NOMO-1 (cell line): ENCODE data around the gene GABRG3.
"Not testable (repeated sequence)": the region's sequence is repeated elsewhere in the genome, so short reads cannot be mapped to it uniquely, and the experiment has no call there.

Source experiments
- DNase-seq, 2 experiments: peaks; one replicate each; lab custom pipeline; 2025; ENCODE audit not compliant: unreplicated experiment in 2 of 2; lab: John Stamatoyannopoulos, UW

GABRG3 gene

DNA sequence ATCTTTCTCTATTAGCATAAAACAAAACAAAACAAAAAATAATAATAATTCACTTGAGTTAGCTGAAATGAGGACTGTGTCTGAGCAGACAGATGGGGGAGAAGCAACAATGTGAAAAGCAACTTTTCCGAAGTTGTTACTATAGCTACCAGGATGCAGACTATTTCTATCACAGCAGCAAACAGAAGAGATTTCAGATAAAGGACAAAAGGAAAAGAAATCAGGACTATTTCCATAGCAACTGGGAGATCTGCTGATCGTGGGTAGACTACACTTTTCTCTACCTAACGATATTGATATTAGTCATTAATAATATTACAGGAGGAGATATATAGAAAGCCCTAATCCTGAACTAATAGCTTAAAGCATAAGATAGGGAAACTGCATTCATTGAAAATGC lies 321.7 kb downstream of the GABRG3 start:
- DNase-seq, result no peak

DNA sequence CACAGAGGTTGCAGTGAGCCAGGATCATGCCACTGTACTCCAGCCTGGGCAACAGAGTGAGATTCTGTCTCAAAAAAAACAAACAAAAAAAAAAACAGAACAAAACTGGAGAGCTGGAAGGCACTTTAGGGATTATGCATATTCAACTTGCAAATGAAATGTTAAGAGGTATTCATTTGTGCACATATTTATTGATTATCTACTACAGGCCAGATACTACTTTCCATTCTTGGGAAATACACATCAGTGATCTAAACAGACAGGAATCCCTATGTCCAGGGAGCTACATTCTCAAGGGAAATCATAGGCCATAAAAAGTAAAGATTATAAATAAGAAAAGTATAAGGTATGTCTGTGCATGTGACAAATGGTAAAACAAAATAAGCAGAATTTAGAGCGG lies 322.6 kb downstream of the GABRG3 start:
- no peak for DNase-seq

DNA sequence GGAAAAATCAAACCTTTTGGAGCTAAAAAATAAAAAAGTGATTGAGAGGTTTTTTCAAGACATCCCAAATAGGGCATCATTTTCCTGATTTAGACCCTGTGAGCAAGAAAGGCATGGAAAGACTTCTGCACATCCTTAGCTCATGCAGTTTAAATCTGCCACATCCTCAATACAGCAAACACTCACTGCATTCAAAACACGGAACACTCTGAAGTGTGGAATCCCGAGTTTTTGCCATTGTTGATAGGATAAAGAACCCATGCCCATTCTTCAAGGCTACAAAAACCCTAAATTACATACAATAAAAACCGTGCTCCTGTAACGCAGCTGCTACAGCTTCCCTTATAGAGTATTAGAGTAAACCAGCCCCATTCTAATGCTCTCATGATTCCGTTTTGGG lies 346.8 kb downstream of the GABRG3 start:
- DNase-seq, result no peak

DNA sequence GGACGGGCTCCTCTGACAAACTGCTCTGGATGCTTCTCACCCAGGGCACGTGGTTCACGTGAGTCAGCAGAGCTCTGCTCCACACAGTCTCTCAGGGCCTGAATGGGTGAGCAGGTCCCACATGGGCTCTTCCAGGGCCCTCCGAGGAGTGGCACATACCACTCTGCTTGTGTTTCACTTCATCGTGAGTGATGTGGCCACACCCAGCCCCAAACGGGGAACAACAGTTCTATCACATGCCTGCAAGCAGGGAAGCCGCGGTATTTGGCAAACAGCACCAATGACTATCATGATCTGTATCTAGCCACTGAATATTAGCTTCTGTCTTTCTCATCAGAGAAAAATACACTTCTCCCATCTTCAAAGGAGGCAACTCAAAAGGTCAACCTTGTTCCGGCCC lies 352.8 kb downstream of the GABRG3 start:
- DNase-seq, result no peak

DNA sequence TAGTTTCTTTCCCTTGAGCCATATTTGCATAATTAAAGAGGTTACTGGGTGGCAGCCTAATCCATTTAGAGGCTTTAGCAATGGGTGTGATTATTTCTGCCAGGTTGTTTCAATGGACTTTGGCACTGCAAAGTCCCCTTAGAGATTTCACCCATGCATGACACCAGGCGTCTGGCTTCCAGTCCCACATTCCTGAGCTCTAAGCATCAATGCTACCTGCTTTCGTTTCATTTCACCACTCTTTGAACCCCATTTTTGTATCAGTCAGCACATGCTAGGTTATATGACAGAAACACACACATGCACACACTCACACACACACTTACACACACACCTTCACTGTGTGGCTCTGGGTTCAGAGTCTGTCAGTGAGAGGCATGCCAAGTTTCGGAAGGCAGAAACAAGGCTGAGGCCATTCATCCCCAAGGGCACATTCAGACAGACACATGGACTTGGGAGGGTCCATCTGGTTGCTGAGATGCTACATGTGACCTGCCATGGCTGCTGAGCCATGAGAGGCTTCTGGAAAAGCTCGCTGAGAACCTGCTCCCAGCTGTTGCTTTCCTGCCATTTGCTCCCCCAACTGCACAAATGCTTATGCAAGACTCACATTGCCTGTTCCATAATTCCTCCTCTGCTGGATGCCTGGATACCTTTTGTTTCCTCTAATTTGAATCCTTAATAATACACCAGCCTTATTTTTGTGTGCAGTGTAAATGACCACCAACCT lies 354.1 kb downstream of the GABRG3 start:
- DNase-seq, result no peak

DNA sequence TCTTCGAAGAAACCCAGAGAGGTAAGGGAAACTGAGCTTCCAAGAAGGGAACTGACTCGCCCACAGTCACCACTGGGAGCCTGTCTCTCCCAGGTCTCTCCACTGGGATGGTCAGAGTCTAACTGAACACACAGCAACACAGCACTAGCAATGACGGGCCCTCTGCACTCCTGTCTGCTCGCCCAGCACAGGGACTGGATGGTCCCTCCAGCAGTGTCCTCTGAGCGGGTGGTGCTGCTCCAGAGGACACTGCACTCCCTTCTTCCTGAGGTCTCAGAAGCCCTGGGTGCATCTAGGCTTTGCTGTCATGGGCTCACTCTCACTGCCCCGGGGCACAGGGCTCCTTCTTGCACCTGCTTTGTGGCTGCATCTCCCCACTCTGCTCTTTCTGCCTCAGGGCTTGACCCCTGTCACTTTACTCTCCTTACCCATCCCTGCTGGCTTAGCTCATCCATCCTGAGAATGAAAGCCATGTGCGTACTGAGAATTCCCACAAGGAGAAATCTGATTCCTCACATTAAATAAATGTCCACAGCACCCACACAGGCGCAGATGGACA lies 356.6 kb downstream of the GABRG3 start:
- DNase-seq, result no peak

DNA sequence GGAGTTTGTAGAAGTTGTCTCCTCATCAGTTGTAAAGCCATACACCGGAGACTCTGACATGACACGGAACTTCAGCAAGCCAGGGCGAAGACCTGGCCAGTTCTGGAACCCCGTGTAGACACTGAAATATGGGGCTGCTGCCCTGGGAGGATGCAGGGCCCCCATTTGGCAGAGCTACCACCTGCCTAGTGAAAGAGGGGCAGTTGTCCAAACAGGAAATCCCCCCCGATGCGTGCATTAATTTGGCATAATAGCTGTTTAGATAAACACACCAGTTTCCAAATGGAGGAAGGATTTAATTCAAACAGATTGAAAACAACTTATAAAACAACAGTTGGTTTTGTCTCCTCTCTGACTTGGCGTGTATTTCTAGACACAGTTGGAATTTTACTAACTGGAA lies 357.2 kb downstream of the GABRG3 start:
- no peak for DNase-seq

DNA sequence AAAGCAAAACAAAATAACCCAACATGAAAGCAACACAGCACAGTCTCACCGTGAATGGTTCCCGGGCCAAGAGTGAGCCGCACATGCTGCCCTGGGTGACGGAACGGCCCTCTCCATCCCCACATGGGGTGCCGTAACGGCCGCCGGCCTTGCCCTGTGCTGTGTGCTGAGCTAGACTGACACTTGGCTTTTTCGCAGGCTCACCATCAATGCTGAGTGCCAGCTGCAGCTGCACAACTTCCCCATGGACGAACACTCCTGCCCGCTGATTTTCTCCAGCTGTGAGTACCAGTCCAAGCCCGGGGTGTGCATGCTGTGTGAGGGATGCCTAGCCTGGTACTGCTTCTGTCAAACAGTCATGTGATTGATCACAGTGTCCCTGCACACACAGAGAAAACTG lies 357.6 kb downstream of the GABRG3 start:
- DNase-seq, result no peak

DNA sequence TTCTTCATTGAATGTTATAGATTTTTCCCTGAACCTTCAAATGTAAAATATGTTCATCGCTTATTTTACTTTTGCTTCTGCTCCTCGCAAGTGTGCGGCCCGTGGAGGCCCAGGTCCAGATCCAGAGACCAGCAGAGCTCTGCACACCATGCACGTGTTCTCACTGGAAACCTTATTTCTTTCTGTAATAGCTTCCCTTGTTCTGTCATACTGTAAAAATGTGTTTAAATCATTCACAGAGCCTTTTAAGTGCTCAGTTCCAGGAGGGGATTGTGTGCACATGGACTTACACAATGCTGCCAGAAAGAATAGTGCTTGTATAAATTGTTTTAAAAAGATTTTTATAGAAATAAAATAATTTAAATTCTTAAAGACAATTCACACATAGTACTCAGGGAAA lies 359.3 kb downstream of the GABRG3 start:
- no peak for DNase-seq

DNA sequence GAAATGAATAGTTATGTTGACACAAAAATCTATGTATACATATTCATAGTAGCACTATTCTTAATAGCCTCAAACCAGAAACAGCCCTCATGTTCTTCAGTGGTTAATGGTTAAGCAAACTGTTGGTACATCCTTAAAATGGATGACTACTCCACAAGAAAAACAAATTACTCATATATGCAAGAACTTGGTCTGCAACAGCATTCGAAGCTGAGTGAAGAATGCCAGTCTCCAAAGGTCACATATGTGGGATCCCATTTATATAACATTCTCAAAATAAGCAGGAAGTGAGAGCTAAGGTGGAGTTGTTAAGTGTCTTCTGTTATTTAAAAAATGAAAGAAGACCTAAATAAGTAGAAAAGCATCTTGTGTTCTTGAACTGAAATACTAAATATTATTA lies 365.7 kb downstream of the GABRG3 start:
- DNase-seq, result no peak

DNA sequence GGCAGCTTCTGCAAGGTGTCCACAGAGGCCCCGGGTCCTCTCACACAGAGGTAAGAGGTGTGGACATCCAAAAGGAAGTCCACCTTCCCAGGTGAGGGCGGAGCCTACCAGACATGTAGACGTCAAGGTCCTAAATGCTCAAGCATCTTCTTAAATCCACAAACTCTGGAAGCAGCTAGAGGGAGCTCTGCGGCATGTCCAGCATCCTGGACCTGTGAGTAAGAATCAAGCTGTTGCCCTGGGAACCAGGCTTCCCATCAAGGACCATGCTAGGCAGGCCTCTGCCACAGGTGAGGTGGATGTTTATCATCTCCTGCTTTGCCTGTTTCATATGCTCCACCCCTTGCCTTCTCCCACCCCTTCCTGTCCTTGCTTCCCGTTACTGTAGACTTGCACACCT lies 368.2 kb downstream of the GABRG3 start:
- no peak for DNase-seq

DNA sequence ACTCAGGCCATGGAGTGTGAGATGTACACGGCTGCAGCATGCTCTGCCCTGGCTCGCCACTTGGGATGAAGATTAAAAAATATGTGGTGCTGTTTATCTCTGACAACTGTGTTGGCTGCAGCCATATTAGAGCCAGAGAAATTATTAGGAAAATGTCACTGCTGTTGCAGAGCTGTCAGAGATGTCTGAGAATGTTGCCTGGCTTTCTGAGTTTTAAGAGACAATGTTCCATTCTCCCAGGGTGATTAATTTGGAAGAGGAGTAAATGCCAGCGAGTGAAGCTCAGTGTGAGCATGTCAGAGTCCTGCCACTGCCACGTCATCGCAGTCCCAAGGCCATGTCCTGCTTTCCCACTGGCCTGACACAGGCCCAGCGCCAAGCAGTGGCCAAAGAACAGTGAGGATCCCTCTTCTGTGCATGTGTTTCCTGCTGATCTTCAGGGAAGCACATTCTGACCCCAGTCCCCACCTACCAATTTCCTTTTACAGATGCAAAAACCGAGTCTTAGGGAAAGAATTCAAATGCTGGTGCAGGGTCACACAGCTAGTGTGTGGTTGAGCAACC lies 370.9 kb downstream of the GABRG3 start:
- no peak for DNase-seq

DNA sequence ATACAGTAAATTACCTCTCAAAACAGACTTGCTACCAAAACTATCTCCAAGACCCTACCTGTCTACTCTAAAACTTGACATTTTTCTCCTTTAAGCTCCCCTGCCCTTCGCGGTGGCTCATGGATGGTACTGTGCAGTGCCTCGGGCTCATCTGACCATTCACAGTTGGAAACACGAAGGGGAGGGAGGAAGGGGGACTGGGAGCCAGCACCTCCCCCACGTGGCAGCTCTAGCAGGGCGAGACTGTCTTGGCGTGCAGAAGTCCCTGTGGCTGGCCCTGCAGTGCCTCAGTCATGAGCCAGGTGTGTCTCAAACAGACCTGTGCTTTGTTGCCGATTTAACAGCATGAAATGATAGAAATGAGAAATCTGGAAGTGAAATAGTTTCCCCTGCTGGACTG lies 372.0 kb downstream of the GABRG3 start:
- DNase-seq, result no peak

DNA sequence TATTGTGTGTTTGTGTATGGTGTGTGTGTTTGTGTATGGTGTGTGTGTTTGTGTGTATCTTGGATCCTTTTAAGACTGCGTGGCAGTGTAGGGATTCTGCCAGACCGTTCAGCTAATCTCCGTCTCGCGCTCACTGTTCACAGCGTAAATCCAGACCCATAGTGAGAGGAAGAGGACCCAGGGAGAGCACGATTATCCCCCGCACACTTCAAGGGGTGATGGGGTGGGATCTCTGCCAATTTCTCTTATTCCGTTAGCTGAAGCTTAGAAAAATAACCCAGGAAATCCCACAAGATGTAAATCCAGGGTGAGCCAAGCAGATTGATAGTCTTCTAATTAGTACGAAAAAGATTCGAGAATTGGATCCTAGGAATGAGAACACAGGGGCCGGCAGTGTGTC lies 381.2 kb downstream of the GABRG3 start:
- DNase-seq, result no peak

DNA sequence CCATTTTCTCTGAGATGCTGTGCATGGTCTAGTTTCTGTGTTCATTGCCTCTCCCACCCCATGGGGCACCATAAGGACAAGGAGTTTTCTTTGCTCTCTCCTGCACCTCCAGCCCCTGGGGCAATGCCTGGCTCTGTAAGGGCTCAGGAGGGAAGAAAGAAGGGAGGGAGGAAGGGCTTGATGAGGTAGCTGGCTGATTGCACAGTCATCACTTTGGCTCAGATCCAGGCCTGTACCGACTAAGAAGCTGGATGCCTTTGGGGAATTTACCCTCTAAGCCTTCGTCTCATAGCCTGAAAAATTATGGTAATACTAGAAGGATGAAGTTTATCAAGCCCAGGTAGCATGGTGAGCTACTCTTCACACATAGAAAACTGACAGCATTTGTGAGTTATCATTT lies 382.9 kb downstream of the GABRG3 start:
- no peak for DNase-seq

DNA sequence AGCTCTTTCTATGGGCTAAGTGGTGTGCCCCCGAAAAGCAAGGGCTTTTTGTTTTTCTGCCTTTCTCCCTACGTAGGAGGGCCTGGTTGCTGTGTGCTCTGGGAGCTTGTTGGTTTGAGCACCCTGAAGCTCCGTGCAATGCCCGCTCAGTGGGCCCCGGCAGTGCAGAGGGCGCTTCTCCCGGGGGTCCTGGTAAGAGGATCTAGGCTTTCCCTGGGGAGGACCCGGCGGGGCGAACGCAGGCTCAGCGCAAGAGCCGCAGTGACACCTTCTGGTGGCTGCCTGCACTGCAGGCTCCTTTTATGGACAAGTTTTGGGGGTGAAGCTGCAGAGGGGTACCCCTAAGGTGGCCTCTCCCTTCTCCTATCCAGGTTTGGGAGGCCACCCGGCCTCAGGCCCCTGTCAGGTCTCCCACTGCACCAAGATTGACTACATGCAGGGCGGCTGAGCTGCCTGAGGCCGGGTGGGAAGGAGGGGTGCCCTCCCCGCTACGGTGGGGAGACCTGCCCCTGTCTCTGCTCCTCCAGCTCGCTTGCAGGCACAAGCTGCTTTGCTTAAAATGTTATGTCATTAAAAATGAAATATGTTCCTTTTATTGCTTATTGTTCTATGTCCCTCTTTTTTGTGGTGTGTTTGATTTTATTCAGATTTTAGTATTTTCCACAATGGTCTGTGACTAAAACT lies 387.9 kb downstream of the GABRG3 start:
- DNase-seq, result no peak

DNA sequence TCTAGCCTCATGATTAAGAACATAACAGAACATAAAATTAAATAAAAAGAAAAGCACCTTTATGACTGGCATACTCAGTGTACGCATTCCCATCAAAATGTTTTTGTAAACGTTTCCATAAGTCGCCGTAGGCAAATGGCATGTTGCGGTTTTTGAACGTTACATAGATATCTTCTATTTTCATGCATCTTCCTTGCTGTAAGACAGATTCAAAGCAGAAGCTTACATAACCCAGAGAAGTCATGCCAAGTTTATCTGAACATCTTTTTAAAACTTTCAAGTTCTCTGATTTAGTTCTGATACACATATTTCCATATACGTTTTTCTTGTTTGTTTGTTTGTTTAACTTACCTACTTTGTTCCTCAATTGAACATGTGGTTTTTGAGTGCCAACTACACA lies 388.6 kb downstream of the GABRG3 start:
- no peak for DNase-seq

DNA sequence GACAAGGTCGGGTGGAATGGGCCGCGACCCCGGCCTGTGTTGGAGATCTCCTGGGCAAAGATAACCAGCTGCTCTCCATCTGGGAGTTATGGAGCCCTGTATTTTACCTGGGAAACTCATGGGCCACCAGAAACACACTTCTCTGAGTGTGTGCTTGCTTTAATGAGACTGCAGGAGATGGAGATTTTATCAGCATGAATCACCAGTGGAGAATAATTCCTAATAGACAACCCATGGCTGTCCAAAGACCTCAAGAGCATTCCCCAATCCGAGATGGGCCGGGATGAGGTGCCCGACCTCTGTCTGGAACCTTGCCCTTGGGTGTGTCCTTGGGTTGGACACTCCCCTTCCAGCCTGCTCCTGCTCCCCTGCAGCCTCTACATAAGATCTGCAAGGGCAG lies 389.3 kb downstream of the GABRG3 start:
- DNase-seq, result no peak

DNA sequence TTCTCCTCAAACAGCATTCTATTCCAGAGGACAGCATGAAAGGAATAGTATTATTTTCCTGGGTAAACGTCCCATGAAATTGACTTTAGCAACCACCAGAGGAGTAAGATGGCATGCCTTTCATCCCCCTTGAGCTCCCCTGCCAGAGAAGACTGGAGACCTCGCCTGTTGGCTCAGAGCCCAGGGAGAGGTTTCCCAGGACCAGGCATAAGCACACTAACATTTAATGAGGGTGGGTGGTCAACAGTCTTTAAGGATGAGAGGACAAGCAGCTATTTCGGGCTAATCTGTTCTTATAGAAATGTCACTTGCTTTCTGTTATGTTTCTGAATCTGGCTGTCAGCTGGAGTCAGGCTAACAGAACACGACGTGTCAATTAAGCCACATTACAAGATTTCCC lies 390.5 kb downstream of the GABRG3 start:
- no peak for DNase-seq

DNA sequence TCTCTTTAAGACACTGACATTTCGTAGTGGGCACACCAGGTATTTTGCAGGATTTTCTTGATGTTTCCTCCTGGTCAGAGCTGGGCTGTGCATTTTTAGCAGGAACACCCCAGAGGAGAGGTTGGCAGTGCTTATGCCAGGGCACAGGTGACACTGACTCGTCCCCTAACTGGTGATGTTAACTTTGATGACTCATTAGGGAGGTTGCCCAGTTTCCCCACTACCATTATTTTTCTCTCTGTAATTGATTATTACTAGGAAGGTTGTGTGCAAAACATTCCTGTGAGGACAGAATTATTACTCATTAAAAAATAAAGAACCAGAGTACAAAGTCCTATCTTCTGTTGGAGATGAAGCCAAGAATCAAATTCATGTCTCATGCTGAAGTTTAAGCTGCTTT lies 394.5 kb downstream of the GABRG3 start:
- no peak for DNase-seq

DNA sequence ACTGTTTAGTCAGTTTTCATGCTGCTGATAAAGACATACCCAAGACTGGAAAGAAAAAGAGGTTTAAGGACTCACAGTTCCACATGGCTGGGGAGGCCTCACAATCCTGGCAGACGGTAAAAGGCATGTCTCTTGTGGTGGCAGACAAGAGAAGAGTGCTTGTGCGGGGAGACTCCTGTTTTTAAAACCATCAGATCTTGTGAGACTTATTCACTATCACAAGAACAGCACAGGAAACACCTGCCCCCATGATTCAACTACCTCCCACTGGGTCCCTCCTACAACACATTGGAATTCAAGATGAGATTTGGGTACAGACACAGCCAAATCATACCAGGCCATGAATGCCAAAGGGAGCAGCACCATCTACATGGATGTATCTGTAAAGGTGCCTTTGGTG lies 406.4 kb downstream of the GABRG3 start:
- DNase-seq, result not testable (repeated sequence)
